ENCODE results near the gene SDHAF3.
"Not testable (repeated sequence)": the region's sequence is repeated elsewhere in the genome, so short reads cannot be mapped to it uniquely, and the experiment has no call there.

The SDHAF3 gene

DNA sequence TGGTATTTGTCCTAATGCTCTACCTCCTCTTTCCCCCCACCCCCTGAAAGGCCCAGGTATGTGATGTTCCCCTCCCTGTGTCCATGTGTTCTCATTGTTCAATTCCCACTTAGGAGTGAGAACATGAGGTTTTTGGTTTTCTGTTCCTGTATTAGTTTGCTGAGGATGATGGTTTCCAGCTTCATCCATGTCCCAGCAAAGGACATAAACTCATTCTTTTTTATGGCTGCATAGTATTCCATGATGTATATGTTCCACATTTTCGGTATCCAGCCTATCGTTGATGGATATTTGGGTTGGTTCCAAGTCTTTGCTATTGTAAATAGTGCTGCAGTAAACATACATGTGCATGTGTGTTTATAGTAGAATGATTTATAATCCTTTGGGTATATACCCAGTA lies 5.6 kb downstream of the SDHAF3 start:
- DNase-seq (ENCODE audit: low spot score), result not testable (repeated sequence)

GRCh38 chr7:97126483-97127171 lies 9.1 kb downstream of the SDHAF3 start:
- DNase-seq (ENCODE audit: low spot score), result no peak

DNA sequence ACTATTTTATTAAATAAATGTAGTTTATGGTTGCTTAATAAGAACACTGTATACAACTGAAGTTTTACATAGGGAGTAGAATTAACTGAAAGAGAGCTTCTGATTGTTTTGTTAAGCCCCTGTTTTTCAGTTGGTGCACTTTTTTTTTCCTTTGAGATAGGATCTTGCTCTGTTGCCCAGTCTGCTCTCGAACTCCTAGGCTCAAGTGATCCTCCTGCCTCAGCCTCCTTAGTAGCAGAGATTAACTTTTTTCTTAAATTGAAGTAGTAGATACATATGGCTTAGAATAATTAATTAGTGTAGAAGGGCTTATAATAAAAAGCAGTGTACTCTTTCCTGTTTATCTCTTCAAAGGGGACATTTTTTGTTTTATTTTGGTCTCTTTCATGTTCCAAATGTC lies 11.2 kb downstream of the SDHAF3 start:
- DNase-seq (ENCODE audit: low spot score), result no peak

DNA sequence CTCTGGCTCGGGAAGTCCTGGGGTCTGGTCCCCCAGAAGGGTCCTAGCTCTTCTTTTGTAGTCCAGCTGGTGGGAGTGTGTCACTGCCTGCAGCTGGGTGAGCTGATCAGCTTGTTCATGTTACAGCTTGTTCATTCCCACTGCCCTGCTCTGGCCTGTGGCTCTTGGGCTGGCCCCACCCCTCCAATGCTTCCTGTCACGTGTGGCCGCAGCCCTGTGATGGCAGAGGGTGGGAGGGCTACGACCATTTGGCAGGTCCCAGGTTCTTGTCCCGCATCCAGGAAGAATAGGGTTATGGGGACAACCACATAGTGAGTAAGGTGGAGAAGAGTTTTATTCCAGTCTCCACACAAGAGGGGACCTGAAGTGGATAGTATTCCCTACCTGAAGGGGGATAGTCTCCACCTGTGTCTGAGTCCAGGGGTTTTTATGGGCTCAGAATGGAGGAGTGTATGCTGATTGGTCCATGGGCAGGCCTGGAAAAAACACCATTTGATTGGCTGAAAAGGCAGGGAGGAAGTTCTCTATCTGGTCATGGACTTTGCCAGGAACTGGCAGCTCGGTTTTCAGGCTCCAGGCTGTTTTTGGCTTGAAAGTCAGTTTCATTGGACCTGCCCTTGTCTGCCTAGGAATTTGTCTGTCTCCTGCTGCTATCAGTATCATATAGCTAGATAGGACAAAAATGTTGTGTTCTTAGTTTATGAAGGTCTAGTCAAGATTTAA lies 13.1 kb downstream of the SDHAF3 start:
- DNase-seq (ENCODE audit: low spot score), result no peak

DNA sequence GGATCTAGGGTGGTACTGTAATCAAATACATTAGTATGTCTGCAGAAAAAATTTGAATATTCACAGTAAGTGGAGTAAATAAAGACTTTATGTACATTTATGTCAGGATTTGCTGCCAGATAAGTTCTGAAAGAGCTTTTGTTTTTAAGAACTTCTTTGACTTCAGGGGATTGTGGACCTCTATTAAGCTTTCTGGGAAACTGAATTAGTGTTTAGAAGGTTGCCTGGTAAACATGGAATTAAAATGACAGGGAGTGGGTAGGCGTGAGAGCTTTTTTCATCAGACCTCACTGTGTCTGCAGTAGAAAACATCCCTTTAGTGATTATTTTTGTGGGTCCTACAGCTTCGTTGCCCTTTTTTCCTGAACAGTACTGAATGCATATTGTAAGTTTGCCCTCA lies 15.7 kb downstream of the SDHAF3 start:
- no peak for DNase-seq (ENCODE audit: low spot score)

GRCh38 chr7:97138830-97139229 lies 21.3 kb downstream of the SDHAF3 start:
- no peak for DNase-seq (ENCODE audit: low spot score)

GRCh38 chr7:97145068-97145467 lies 27.6 kb downstream of the SDHAF3 start:
- DNase-seq (ENCODE audit: low spot score), result no peak

DNA sequence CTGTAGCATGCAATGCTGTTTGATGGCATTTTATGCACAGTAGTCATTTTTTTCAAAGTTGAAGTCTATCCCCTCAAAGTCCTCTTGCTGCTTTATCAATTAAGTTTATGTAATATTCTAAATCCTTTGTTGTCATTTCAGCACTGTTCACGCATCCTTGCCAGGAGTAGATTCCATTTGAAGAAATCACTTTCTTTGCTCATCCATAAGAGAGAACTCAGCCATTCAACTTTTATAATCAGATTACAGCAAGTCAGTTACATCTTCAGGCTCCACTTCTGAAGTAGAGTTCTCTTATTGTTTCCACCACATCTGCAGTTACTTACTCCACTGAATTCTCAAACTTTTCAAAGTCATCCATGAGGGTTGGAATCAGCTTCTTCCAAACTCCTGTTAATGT lies 32.3 kb downstream of the SDHAF3 start:
- DNase-seq (ENCODE audit: low spot score), result no peak

DNA sequence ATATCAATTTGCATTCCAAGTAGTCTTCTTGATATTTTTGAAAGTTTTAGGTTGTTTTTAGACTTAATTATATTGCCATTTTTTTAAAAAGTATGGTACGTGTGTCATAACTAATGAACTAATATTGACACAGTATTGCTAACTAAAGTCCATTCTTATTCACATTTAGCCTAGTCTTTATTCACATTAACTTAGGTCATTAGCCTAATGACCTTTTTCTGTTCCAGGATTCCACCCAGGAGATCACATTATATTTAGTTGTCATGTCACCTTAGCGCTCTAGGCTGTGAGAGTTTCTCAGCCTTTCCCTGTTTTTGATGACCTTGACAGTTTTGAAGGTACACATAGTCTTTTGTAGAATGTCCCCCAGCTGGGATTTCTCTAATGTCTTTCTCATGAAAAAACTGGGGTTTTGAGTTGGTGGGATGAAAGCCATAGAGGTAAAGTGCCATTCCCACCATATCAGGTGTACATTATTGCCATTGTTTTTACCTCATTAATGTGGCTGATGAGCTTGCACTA lies 38.5 kb downstream of the SDHAF3 start:
- no peak for DNase-seq (ENCODE audit: low spot score)

GRCh38 chr7:97159984-97160383 lies 42.5 kb downstream of the SDHAF3 start:
- not testable (repeated sequence) for DNase-seq (ENCODE audit: low spot score)

DNA sequence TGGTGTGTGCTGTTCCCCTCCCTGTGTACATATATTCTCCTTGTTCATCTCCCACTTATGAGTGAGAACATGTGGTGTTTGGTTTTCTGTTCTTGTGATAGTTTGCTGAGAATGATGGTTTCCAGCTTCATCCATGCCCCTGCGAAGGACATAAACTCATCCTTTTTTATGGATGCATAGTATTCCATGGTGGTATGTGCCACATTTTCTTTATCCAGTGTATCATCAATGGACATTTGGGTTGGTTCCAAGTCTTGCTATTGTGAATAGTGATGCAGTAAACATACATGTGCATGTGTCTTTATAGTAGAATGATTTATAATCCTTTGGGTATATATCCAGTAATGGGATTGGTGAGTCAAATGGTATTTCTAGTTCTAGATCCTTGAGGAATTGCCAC lies 44.1 kb downstream of the SDHAF3 start:
- not testable (repeated sequence) for DNase-seq (ENCODE audit: low spot score)

DNA sequence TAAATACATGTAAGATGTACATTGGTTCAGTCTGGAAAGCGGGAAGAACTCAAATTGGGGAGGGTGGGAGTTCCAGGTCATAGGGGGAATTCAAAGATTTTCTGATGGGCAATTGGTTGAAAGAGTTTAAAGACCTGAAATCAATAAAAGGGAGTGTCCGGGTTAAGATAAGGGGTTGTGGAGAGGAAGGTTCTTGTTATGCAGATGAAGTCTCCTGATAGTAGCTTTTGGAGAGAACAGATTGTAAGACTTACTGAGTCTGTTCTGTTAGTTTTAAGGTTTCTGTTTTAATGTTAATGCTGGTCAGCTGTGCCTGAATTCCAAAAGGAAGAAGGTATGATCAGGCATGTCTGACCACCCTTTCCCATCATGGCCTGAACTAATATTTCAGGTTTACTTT lies 48.8 kb downstream of the SDHAF3 start:
- no peak for DNase-seq (ENCODE audit: low spot score)

- DNase-seq (ENCODE audit: low spot score), result no peak
Measured at GRCh38 chr7:97167176-97167575, 49.7 kb downstream of the SDHAF3 start.

- no peak for DNase-seq (ENCODE audit: low spot score)
Measured at GRCh38 chr7:97167749-97168148, 50.3 kb downstream of the SDHAF3 start.

GRCh38 chr7:97174303-97174702 lies 56.8 kb downstream of the SDHAF3 start:
- no peak for DNase-seq (ENCODE audit: low spot score)

DNA sequence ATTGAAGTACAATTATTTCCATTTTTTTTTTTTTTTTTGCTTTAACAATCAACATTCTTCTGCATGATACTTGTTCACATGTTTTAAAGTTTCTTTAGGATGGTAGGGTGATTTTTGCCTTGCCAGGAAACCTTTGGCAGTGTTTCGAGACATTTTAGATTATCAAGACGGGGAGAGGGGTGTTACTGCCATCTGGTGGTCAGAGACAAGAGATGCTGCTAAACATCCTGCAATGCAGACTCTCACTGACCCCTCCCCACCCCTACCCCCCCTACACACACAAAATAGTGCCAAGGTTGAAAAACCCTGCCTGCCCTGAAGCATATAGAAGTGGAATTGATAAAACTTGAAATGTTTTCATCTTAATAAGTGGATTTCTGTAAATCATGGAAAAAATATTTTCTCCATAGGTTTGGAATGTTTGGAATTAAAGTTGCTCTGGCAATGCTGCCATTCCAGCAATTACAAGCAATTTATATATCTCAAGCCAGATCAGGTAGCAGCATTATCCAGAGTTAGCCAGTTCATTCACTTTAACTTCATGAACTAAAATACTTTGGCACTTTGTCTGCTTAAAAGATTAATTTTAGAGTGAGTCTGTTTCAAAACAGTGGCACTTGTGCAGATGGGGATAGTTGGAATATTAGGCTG lies 62.1 kb downstream of the SDHAF3 start:
- peak; percentile 47 for DNase-seq (ENCODE audit: low spot score)

GRCh38 chr7:97187067-97187466 lies 69.6 kb downstream of the SDHAF3 start:
- DNase-seq (ENCODE audit: low spot score), result peak; percentile 50

GRCh38 chr7:97196174-97196573 lies 78.7 kb downstream of the SDHAF3 start:
- DNase-seq (ENCODE audit: low spot score), result not testable (repeated sequence)

- no peak for DNase-seq (ENCODE audit: low spot score)
Measured at GRCh38 chr7:97198596-97198995, 81.1 kb downstream of the SDHAF3 start.

GRCh38 chr7:97200018-97200417 lies 82.5 kb downstream of the SDHAF3 start:
- no peak for DNase-seq (ENCODE audit: low spot score)

DNA sequence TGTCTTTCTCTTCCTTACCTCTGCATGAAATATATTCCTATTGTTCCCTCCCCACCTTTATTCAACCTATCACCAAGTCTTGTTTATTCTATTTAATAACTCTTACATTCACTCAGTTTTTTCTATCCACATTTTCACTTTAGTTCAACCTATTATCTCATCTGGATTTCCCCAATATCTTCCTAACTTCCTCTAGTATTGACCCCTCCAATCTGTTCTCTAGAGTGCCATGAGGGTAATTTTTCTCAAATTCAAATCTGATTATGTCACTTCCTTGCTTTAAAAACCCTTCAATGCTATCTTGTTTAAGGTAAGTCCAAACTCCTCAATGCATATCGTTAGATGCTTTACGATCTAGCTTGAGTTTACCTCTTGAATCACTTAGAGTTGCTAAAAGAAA lies 86.5 kb downstream of the SDHAF3 start:
- DNase-seq (ENCODE audit: low spot score), result no peak

DNA sequence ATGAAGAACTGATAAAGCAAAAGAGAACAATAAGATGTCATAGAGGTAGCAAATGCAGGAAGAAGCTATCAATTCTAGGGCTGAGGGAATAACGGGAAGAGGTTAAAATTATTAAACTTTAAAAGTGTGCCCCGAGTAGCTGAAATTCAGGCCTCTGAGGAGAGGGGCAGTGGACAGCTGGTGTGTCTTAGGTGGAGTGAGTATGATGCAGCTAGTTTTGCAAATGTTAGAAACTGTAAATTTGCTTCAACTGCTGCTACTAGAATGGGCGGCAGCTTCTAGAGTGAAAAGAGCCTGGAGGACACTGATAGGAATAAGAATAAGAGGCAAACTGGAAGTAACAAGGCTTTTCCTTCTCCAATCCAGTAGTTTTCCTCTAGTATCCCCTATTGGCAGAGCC lies 87.3 kb downstream of the SDHAF3 start:
- DNase-seq (ENCODE audit: low spot score), result no peak

- DNase-seq (ENCODE audit: low spot score), result no peak
Measured at GRCh38 chr7:97215556-97215955, 98.1 kb downstream of the SDHAF3 start.
